DND-41 (cell line): Measurements from ENCODE around the gene TTLL11.

ENCODE experiments used
- ATAC-seq: fragments of 200-7000 bp; cut with Tn5 transposase; 3 replicates; pipeline ENCODE4 v1.9.1; 2021; ENCODE audit warnings: low read depth; ENCODE audit not compliant: insufficient read depth
- DNase-seq: peaks from one replicate; pipeline ENCODE4 v3.0.0-alpha.2; 2020
- H2AFZ ChIP-seq: 2 replicates; pipeline ENCODE4 v1.6.0; 2012; ENCODE audit warnings: low read depth, low read length
- H3K27ac ChIP-seq: 2 replicates; pipeline ENCODE4 v1.5.1; 2012; ENCODE audit warnings: low read length, inconsistent platforms
- H3K27me3 ChIP-seq: fragments of 200-600 bp; sonication (generic); 2 replicates; pipeline ENCODE4 v1.6.0; 2012; ENCODE audit warnings: low read length, mild to moderate bottlenecking, inconsistent platforms; ENCODE audit not compliant: insufficient read depth, poor library complexity
- H3K36me3 ChIP-seq: 2 replicates; pipeline ENCODE4 v1.5.1; 2012; ENCODE audit warnings: low read length, inconsistent platforms; ENCODE audit not compliant: insufficient read depth
- H3K4me1 ChIP-seq: 2 replicates; pipeline ENCODE4 v1.5.1; 2012; ENCODE audit warnings: mild to moderate bottlenecking, low read length; ENCODE audit not compliant: insufficient read depth
- H3K4me2 ChIP-seq: 2 replicates; pipeline ENCODE4 v1.6.0; 2012; ENCODE audit warnings: mild to moderate bottlenecking, moderate library complexity, low read length, inconsistent platforms; ENCODE audit not compliant: insufficient read depth
- H3K4me3 ChIP-seq, 2 experiments: fragments of 200-600 bp in 1 of 2; shearing (Covaris generic) in 1 of 2; 2 replicates each; pipeline ENCODE4 v1.5.1; 2012 to 2016; ENCODE audit warnings: inconsistent platforms in 2 of 2, low read length in 2 of 2, mild to moderate bottlenecking in 2 of 2, low read depth in 1 of 2, moderate library complexity in 1 of 2
- H3K79me2 ChIP-seq: 2 replicates; pipeline ENCODE4 v1.6.0; 2012; ENCODE audit warnings: low read length, inconsistent platforms; ENCODE audit not compliant: insufficient read depth
- H3K9ac ChIP-seq: 2 replicates; pipeline ENCODE4 v1.6.0; 2012; ENCODE audit warnings: low read depth, mild to moderate bottlenecking, inconsistent platforms, low read length, moderate library complexity
- H3K9me3 ChIP-seq: 2 replicates; pipeline ENCODE4 v1.5.1; 2012; ENCODE audit warnings: low read length, moderate library complexity, mild to moderate bottlenecking, inconsistent platforms; ENCODE audit not compliant: insufficient read depth, severe bottlenecking
- H4K20me1 ChIP-seq: 2 replicates; pipeline ENCODE4 v1.6.0; 2012; ENCODE audit warnings: low read length; ENCODE audit not compliant: insufficient read depth
- EZH2 ChIP-seq: IDR thresholded peaks from 3 replicates; pipeline ENCODE4 v1.6.1; 2012; ENCODE audit warnings: borderline replicate concordance, low read depth, mild to moderate bottlenecking, moderate library complexity, low read length, inconsistent platforms; ENCODE audit not compliant: severe bottlenecking
- TF ChIP-seq, protein P1 (sequence below): IDR thresholded peaks from 2 replicates; pipeline ENCODE4 v1.5.1; 2012; ENCODE audit warnings: borderline replicate concordance, low read length, moderate library complexity, mild to moderate bottlenecking; ENCODE audit not compliant: poor library complexity, severe bottlenecking; ENCODE audit errors: extremely low read depth

Gene TTLL11

DNA sequence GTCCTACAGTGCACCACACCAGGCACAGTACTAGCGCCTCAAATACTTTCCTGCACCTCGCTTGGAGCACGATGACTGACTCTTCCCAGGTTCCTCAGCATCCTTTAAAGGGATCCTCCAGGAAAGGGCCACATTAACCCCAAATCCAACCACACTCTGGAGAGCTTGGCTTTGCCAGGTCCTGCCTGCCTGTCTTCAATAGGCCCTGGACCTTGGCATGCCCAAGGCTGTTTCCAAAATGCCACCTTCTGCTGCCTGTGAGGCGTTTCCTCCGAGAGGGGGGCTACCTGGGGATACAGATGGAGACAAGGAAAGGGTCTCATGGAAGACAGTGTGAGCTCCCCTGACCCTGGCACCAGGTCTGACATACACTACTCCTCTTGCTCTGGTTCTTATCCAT lies 271.8 kb downstream of the TTLL11 start:
- DNase-seq, result no peak
- Histone ChIP-seq H3K4me1 (no peaks in the 10 kb centered on the region), H4K20me1 (no peaks in the 10 kb centered on the region), H3K27ac (no peak overlapping the region), H3K9ac (no peak overlapping the region), H3K4me2 (no peak overlapping the region), H3K36me3 (no peaks in the 10 kb centered on the region), H3K27me3 (no peaks in the 10 kb centered on the region), H2AFZ (no peak overlapping the region), H3K9me3 (no peaks in the 10 kb centered on the region), H3K79me2 (no peaks in the 10 kb centered on the region), H3K4me3 (no peak overlapping the region)
- ATAC-seq, result no peak
- TF ChIP-seq, protein P1, sequence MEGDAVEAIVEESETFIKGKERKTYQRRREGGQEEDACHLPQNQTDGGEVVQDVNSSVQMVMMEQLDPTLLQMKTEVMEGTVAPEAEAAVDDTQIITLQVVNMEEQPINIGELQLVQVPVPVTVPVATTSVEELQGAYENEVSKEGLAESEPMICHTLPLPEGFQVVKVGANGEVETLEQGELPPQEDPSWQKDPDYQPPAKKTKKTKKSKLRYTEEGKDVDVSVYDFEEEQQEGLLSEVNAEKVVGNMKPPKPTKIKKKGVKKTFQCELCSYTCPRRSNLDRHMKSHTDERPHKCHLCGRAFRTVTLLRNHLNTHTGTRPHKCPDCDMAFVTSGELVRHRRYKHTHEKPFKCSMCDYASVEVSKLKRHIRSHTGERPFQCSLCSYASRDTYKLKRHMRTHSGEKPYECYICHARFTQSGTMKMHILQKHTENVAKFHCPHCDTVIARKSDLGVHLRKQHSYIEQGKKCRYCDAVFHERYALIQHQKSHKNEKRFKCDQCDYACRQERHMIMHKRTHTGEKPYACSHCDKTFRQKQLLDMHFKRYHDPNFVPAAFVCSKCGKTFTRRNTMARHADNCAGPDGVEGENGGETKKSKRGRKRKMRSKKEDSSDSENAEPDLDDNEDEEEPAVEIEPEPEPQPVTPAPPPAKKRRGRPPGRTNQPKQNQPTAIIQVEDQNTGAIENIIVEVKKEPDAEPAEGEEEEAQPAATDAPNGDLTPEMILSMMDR, result no peak
- no peak for TF ChIP-seq EZH2

DNA sequence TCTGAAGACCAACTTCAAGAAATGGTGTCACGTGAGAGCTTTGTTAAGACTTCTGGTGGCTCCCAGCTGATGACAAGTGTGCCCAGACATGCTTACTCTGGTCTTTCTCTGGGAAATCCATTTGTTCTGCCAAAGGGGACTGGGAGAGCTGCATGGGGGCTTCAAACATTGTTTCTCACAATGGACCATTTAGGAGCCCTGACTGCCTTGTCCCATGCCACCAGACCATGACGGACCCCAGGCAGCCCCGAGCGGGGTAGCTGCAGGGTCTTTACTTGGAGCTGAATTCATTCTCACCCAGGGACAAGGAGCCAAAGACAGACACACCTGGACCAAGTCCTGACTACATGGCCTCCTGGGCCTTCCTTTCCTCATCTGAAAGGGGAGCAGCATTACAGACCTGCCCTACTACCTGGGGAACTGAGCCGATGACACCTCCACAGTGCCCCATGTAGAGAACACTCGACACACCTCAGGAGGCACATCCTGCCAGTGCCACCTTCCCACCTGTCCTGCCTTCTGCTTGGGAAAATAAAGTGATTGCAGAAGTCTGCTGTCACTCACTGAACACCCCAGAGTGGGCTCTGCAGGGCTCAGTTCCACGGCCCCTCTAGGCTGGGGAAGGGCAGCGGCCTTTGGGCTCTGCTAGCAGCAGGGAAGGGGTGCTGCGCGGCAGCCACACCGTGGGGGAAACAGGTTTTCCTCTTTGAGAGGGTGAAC lies 272.7 kb downstream of the TTLL11 start:
- ATAC-seq, result no peak
- Histone ChIP-seq H3K27ac (no peak overlapping the region), H3K27me3 (no peaks in the 10 kb centered on the region), H3K9me3 (no peaks in the 10 kb centered on the region), H3K4me2 (no peak overlapping the region), H3K79me2 (no peaks in the 10 kb centered on the region), H3K9ac (no peak overlapping the region), H3K4me3 (no peak overlapping the region), H4K20me1 (no peaks in the 10 kb centered on the region), H3K36me3 (no peaks in the 10 kb centered on the region), H3K4me1 (no peaks in the 10 kb centered on the region), H2AFZ (no peak overlapping the region)
- DNase-seq, result no peak
- no peak for TF ChIP-seq EZH2
- TF ChIP-seq, protein P1, result no peak

- Histone ChIP-seq H3K27me3 (no peaks in the 10 kb centered on the region), H3K9ac (no peak overlapping the region)
- TF ChIP-seq, protein P1, result no peak
- TF ChIP-seq EZH2, result no peak
Measured at GRCh38 chr9:121819428-121820231, 273.5 kb downstream of the TTLL11 start.

More at GRCh38 chr9:121819428-121820231, 273.5 kb downstream of the TTLL11 start:
- H3K4me2 ChIP-seq, result no peak overlapping the region
- DNase-seq (no peak), ATAC-seq (no peak)
- H3K9me3 ChIP-seq, result no peaks in the 10 kb centered on the region
- H3K4me3 ChIP-seq, result no peak overlapping the region
- H3K36me3 ChIP-seq, result no peaks in the 10 kb centered on the region
- H3K79me2 ChIP-seq, result no peaks in the 10 kb centered on the region
- H4K20me1 ChIP-seq, result no peaks in the 10 kb centered on the region
- H3K27ac ChIP-seq, result no peak overlapping the region
- H2AFZ ChIP-seq, result no peak overlapping the region
- H3K4me1 ChIP-seq, result no peaks in the 10 kb centered on the region
